ENCODE data around the gene AZIN2. TPM values are rescaled to one million over a fixed set of nuclear protein-coding genes. Genes with fewer than 3 reads are reported as not detected.

The AZIN2 gene
- total and polyA plus RNA-seq, 2 donors (not counting 3 experiments of a cell fraction or from before 2014, with no cell fraction given): 0.91 to 1.4 TPM

- no peaks in the 10 kb centered on the region for H3K9me3 ChIP-seq (replicated peaks; ENCODE audit: control insufficient read depth, insufficient read depth, low read length)
- H3K27ac ChIP-seq (ENCODE audit: insufficient read depth, low read depth, low read length): no peak overlapping the region
- H4K20me1 ChIP-seq (replicated peaks; ENCODE audit: control insufficient read depth, extremely low read depth, insufficient read depth, low read length): no peaks in the 10 kb centered on the region
- no peaks in the 10 kb centered on the region for H3K79me2 ChIP-seq (ENCODE audit: control insufficient read depth, insufficient read depth, low read length)
- no peaks in the 10 kb centered on the region for H3K36me3 ChIP-seq (ENCODE audit: control insufficient read depth in 2 of 2, extremely low read depth in 1 of 2, insufficient read depth in 2 of 2, low read length in 2 of 2)
- intact Hi-C loops (cut with micrococcal nuclease) (loop anchor here (2.0 kb wide), 1 partner anchor 274 kb away; no protein-coding TSS in a partner anchor), dilution Hi-C loops (cut with MboI; ENCODE audit: extremely low pct_ligation_motif_present, low sequenced_read_pairs) (no loop called here)
- no peaks in the 10 kb centered on the region for H3K9me1 ChIP-seq (replicated peaks; ENCODE audit: control insufficient read depth, extremely low read depth, insufficient read depth, low read length)
- H3K4me1 ChIP-seq (ENCODE audit: control insufficient read depth, extremely low read depth, insufficient read depth, low read length): no peaks in the 10 kb centered on the region
- CTCF ChIA-PET: interaction anchor here (1.0 to 4.1 kb wide), 4 partner anchors 8 to 518 kb away, joined by 3 to 16 read pairs (median 6); no protein-coding TSS in a partner anchor
- H3K9ac ChIP-seq (replicated peaks; ENCODE audit: extremely low read depth, insufficient read depth, low read length): no peak overlapping the region
- DNase-seq (ENCODE audit: low read depth, low spot score) (no peak), FAIRE-seq (no peak)
- H3K4me2 ChIP-seq (ENCODE audit: insufficient read depth, low read length): no peak overlapping the region
- BruUV-seq (replicated peaks): no TSS peak
- no peak overlapping the region for H3K4me3 ChIP-seq (replicated peaks in 1 of 3; ENCODE audit: insufficient read depth in 1 of 3, low read depth in 1 of 3, low read length in 3 of 3)
- H3K27me3 ChIP-seq (ENCODE audit: control insufficient read depth in 2 of 2, insufficient read depth in 2 of 2, low read length in 2 of 2): no peaks in the 10 kb centered on the region
- no peak for TF ChIP-seq CTCF (IDR thresholded peaks at IDR 0.05; ENCODE audit: extremely low read depth in 1 of 2, insufficient read depth in 1 of 2, low read depth in 1 of 2, low read length in 2 of 2)
- TF ChIP-seq POLR2AphosphoS5 (IDR thresholded peaks at IDR 0.05; ENCODE audit: insufficient read depth, low read depth, low read length): no peak
- TF ChIP-seq MYC (IDR thresholded peaks at IDR 0.05; ENCODE audit: low read depth, low read length): no peak
- no peak for TF ChIP-seq MAX (IDR thresholded peaks at IDR 0.05; ENCODE audit: insufficient read depth, insufficient read length)
- no peak for TF ChIP-seq FOS (IDR thresholded peaks at IDR 0.05; ENCODE audit: borderline replicate concordance, insufficient read depth, low read length)
- TF ChIP-seq JUN (IDR thresholded peaks at IDR 0.05; ENCODE audit: borderline replicate concordance, insufficient read depth, insufficient read length, low read depth): no peak
- TF ChIP-seq GATA2 (IDR thresholded peaks at IDR 0.05; ENCODE audit: insufficient read depth, insufficient read length, low read depth, low read length): no peak
- TF ChIP-seq EZH2 (IDR thresholded peaks at IDR 0.05; ENCODE audit: borderline replicate concordance, low read depth, low read length, severe bottlenecking): no peak
- no peak for TF ChIP-seq POLR2A (IDR thresholded peaks at IDR 0.05; ENCODE audit: low read depth, low read length)
- POLR2A ChIA-PET: no interaction called here
- no peak overlapping the region for H2AFZ ChIP-seq (ENCODE audit: low read depth, low read length)
Observed at GRCh38 chr1:33094486-33094885, 13.5 kb downstream of the AZIN2 start.
